ENCODE results near the gene ATP2B3. TPM values are rescaled to one million over a fixed set of nuclear protein-coding genes. Genes with fewer than 3 reads are reported as not detected.

Gene ATP2B3
- total and polyA plus RNA-seq, 2 of the 4 experiments (the other 2 are of a cell fraction): under 0.01 to 0.03 TPM

- ChIA-PET POLR2A (ENCODE audit: unreplicated experiment) (no interaction called here), CTCF (no interaction called here)
- no peak overlapping the region for H2BK120ac ChIP-seq (ENCODE audit: low read depth, low read length)
- no peak overlapping the region for H3K4ac ChIP-seq (ENCODE audit: low read depth, low read length)
- no peak overlapping the region for H3K56ac ChIP-seq (ENCODE audit: extremely low read depth, insufficient read depth, low read length)
- H3K23ac ChIP-seq (ENCODE audit: low read depth, low read length): no peak overlapping the region
- no peak overlapping the region for H3K14ac ChIP-seq (replicated peaks; ENCODE audit: low read depth, low read length)
- DNase-seq (no peak), ATAC-seq (ENCODE audit: low read depth) (no peak)
- no peak overlapping the region for H2BK20ac ChIP-seq (ENCODE audit: low read depth, low read length)
- no peak overlapping the region for H4K5ac ChIP-seq (ENCODE audit: low read depth, low read length)
- no peaks in the 10 kb centered on the region for H3K36me3 ChIP-seq (ENCODE audit: control insufficient read depth, insufficient read depth, low read length)
- no TSS peak for BruUV-seq (replicated peaks)
- H3K9me3 ChIP-seq (ENCODE audit: control insufficient read depth, insufficient read depth, low read length): peaks cover 2% of the 10 kb centered on the region
- H4K91ac ChIP-seq (ENCODE audit: insufficient read depth, low read depth, low read length): no peak overlapping the region
- H3K9ac ChIP-seq (ENCODE audit: low read depth, low read length): no peak overlapping the region
- H3K27me3 ChIP-seq (ENCODE audit: control insufficient read depth, insufficient read depth, low read length): peaks cover 28% of the 10 kb centered on the region
- H3K4me3 ChIP-seq (ENCODE audit: insufficient read depth, low read depth, low read length): no peak overlapping the region
- intact Hi-C loops (cut with micrococcal nuclease) (no loop called here), dilution Hi-C loops (cut with HindIII; ENCODE audit: low sequenced_read_pairs, unreplicated experiment) (no loop called here), in situ Hi-C loops (cut with MboI; ENCODE audit: low sequenced_read_pairs) (no loop called here)
- no peak overlapping the region for H2AK9ac ChIP-seq (replicated peaks; ENCODE audit: low read depth, low read length, poor library complexity)
- no peak overlapping the region for H3K27ac ChIP-seq (ENCODE audit: insufficient read depth, low read length)
- H2BK15ac ChIP-seq (ENCODE audit: low read depth, low read length): no peak overlapping the region
- no peaks in the 10 kb centered on the region for H3K79me1 ChIP-seq (ENCODE audit: low read depth in 1 of 2, low read length in 2 of 2)
- no peak overlapping the region for H3K4me2 ChIP-seq (ENCODE audit: low read depth, low read length)
- H3K4me1 ChIP-seq (ENCODE audit: control insufficient read depth, insufficient read depth, low read length): no peaks in the 10 kb centered on the region
- H2AK5ac ChIP-seq (ENCODE audit: low read depth, low read length): no peak overlapping the region
- H4K20me1 ChIP-seq (ENCODE audit: insufficient read depth, low read length): no peaks in the 10 kb centered on the region
- no peak overlapping the region for H2AFZ ChIP-seq (replicated peaks; ENCODE audit: low read length, poor library complexity)
- WGBS, 2 experiments (ENCODE audit: extremely low coverage in 2 of 2, insufficient read length in 1 of 2): no CpG with 5 or more reads among the region's 6 CpGs
- no peak overlapping the region for H4K8ac ChIP-seq (ENCODE audit: low read depth in 2 of 2, low read length in 2 of 2)
- TF ChIP-seq RCOR1 (IDR thresholded peaks at IDR 0.05; ENCODE audit: insufficient replicate concordance, low read length): no peak
- TF ChIP-seq CEBPB (IDR thresholded peaks at IDR 0.05; ENCODE audit: low read depth, low read length): no peak
- TF ChIP-seq MAZ (IDR thresholded peaks at IDR 0.05; ENCODE audit: borderline replicate concordance, low read depth, low read length): no peak
- no peak for TF ChIP-seq BHLHE40 (IDR thresholded peaks at IDR 0.05; ENCODE audit: low read depth, low read length)
- TF ChIP-seq NFE2L2 (IDR thresholded peaks at IDR 0.05; ENCODE audit: low read depth, low read length): no peak
- TF ChIP-seq FOS (IDR thresholded peaks at IDR 0.05; ENCODE audit: low read depth, low read length): no peak
- no peak for TF ChIP-seq SMC3 (IDR thresholded peaks at IDR 0.05; ENCODE audit: low read depth, low read length)
- H2BK5ac ChIP-seq (ENCODE audit: low read depth, low read length, poor library complexity, severe bottlenecking): no peak overlapping the region
- no peaks in the 10 kb centered on the region for H3K9me1 ChIP-seq (ENCODE audit: insufficient read depth, low read length)
- H3K18ac ChIP-seq (ENCODE audit: low read depth, low read length): no peak overlapping the region
These were observed 97.4 kb downstream of the ATP2B3 start for GRCh38 chrX:153614818-153615217.
